ENCODE measurements around the gene ANO5. TPM values are rescaled to one million over a fixed set of nuclear protein-coding genes. Genes with fewer than 3 reads are reported as not detected.

Gene ANO5
- total RNA-seq, 1 experiment from 2014 or later, result 3.4 TPM

- no peak overlapping the region for H2BK20ac ChIP-seq (ENCODE audit: low read depth, low read length, poor library complexity, severe bottlenecking)
- no peak overlapping the region for H2BK5ac ChIP-seq (ENCODE audit: insufficient read length, low read length)
- no peak overlapping the region for H3K18ac ChIP-seq (ENCODE audit: insufficient read length, low read depth, low read length)
- H3K27me3 ChIP-seq (ENCODE audit: insufficient read depth, low read length), result no peaks in the 10 kb centered on the region
- no peak overlapping the region for H2BK15ac ChIP-seq (ENCODE audit: low read depth, low read length)
- Mint-ChIP-seq H3K27me3 (ENCODE audit: low read depth) (peaks cover 10% of the 10 kb centered on the region), H3K4me1 (peaks cover 15 to 27% of the 10 kb centered on the region in 2 experiments), H3K27ac (no peak overlapping the region), H3K36me3 (ENCODE audit: insufficient read depth in 1 of 3, low read depth in 3 of 3) (0 out of 7 replicates have a peak, but pooled peaks cover 0 to 4% (median 0%) of the 10 kb centered on the region in 3 experiments), H3K9me3 (no peaks in the 10 kb centered on the region), H3K4me3 (peak overlapping the region; percentile 93 to 96)
- H2AK5ac ChIP-seq (ENCODE audit: insufficient read length, low read length), result no peak overlapping the region
- no peak overlapping the region for H4K91ac ChIP-seq (ENCODE audit: insufficient read length, low read depth, low read length)
- no peaks in the 10 kb centered on the region for H3K79me2 ChIP-seq (ENCODE audit: insufficient read depth, low read length)
- H3K27ac ChIP-seq (ENCODE audit: insufficient read length, low read depth, low read length), result no peak overlapping the region
- H4K8ac ChIP-seq (replicated peaks; ENCODE audit: insufficient read length, low read depth, low read length), result no peak overlapping the region
- H3K14ac ChIP-seq (ENCODE audit: insufficient read depth, low read length), result no peak overlapping the region
- no peaks in the 10 kb centered on the region for H4K20me1 ChIP-seq (ENCODE audit: control insufficient read depth, insufficient read depth, insufficient read length)
- no peak overlapping the region for H3T11ph ChIP-seq (ENCODE audit: low read length)
- H3K4me1 ChIP-seq (ENCODE audit: insufficient read depth, low read length), result peaks cover under 1% of the 10 kb centered on the region; the same call in 1 of the 2 replicates
- H2BK12ac ChIP-seq (ENCODE audit: insufficient read length, low read depth, low read length), result no peak overlapping the region
- H3K9me3 ChIP-seq (ENCODE audit: control insufficient read depth, low read depth, low read length), result no peaks in the 10 kb centered on the region
- H3K23me2 ChIP-seq (ENCODE audit: insufficient read length, low read depth, low read length, poor library complexity, severe bottlenecking), result peaks cover 9% of the 10 kb centered on the region
- no peak overlapping the region for H2AFZ ChIP-seq (ENCODE audit: low read length)
- no peaks in the 10 kb centered on the region for H3K79me1 ChIP-seq (ENCODE audit: insufficient read depth, low read depth, low read length, poor library complexity, severe bottlenecking)
- no peak overlapping the region for H3K56ac ChIP-seq (ENCODE audit: insufficient read length, low read depth, low read length)
- no peak overlapping the region for H3K4ac ChIP-seq (ENCODE audit: low read depth, low read length)
- H3K9ac ChIP-seq (ENCODE audit: extremely low read depth, insufficient read length, low read length), result no peak overlapping the region
- DNase-seq, result no peak
- TF ChIP-seq CTCF (conservative IDR thresholded peaks at IDR 0.05), result no peak
- no peak overlapping the region for H2BK120ac ChIP-seq (ENCODE audit: low read depth, low read length, poor library complexity, severe bottlenecking)
- H3K4me2 ChIP-seq (ENCODE audit: insufficient read depth, insufficient read length, low read length), result peak overlapping the region; percentile 96
- no peak overlapping the region for H3K23ac ChIP-seq (ENCODE audit: insufficient read length, low read depth, low read length)
- WGBS (ENCODE audit: extremely low coverage, insufficient read length, low lambda C conversion rate), result no CpG with 5 or more reads among the region's 5 CpGs
- no peak overlapping the region for H4K5ac ChIP-seq (ENCODE audit: insufficient read length, low read depth, low read length)
These were observed 1.4 kb downstream of the ANO5 start for GRCh38 chr11:22194306-22194705.

All from H9 (cell line).